ENCODE results near the gene AKAP13. TPM values are rescaled to one million over a fixed set of nuclear protein-coding genes. Genes with fewer than 3 reads are reported as not detected.

AKAP13 gene
- total and polyA plus RNA-seq, 2 donors (not counting 1 experiment from before 2014, with no cell fraction given): 73.8 to 358 TPM

- CTCF ChIA-PET: no interaction called here
- intact Hi-C loops (cut with micrococcal nuclease): no loop called here
- H3K4me1 Mint-ChIP-seq: peaks cover 11% of the 10 kb centered on the region
- no peaks in the 10 kb centered on the region for H3K9me3 ChIP-seq (ENCODE audit: control extremely low read depth in 1 of 3, control insufficient read depth in 2 of 3, insufficient read depth in 1 of 3, low read length in 2 of 3)
- H4K20me1 ChIP-seq (ENCODE audit: control insufficient read depth, insufficient read depth, low read length, poor library complexity, severe bottlenecking): peaks cover 21% of the 10 kb centered on the region
- H2AFZ ChIP-seq (ENCODE audit: insufficient read depth, low read depth, low read length, poor library complexity, severe bottlenecking): no peak overlapping the region
- no peak overlapping the region for H3K4me3 Mint-ChIP-seq
- no peak overlapping the region for H3K27ac ChIP-seq (ENCODE audit: low read length in 2 of 2)
- no peaks in the 10 kb centered on the region for H3K27me3 Mint-ChIP-seq
- H3K4me1 ChIP-seq (ENCODE audit: control insufficient read depth in 2 of 2, insufficient read depth in 2 of 2, low read length in 2 of 2): no peaks in the 10 kb centered on the region
- ATAC-seq (ENCODE audit: low read depth) (no peak), DNase-seq (no peak)
- no peaks in the 10 kb centered on the region for H3K27me3 ChIP-seq (replicated peaks in 1 of 4; ENCODE audit: control extremely low read depth in 1 of 4, control insufficient read depth in 3 of 4, insufficient read depth in 4 of 4, low read length in 3 of 4)
- peaks cover 28% of the 10 kb centered on the region for H3K79me2 ChIP-seq (ENCODE audit: control insufficient read depth, insufficient read depth, low read length)
- TF ChIP-seq EZH2 (IDR thresholded peaks at IDR 0.05; ENCODE audit: borderline replicate concordance, insufficient read depth, low read depth, low read length, poor library complexity, severe bottlenecking) (no peak), CTCF (IDR thresholded peaks at IDR 0.05) (no peak)
- H3K4me2 ChIP-seq (replicated peaks; ENCODE audit: low read depth, low read length, poor library complexity, severe bottlenecking): no peak overlapping the region
- H3K27ac Mint-ChIP-seq: no peak overlapping the region
- no peak overlapping the region for H3K4me3 ChIP-seq (ENCODE audit: control extremely low read depth in 1 of 5, extremely low read depth in 1 of 5, insufficient read depth in 1 of 5, low read depth in 2 of 5, low read length in 4 of 5)
- 100% methylated on average over 3 of the region's 4 CpGs for WGBS (ENCODE audit: insufficient coverage)
- POLR2A ChIA-PET: no interaction called here
- peaks cover 1 to 29% of the 10 kb centered on the region in 2 experiments for H3K36me3 ChIP-seq (replicated peaks in 1 of 2; ENCODE audit: control extremely low read depth in 1 of 2, control insufficient read depth in 1 of 2, extremely low read depth in 1 of 2, insufficient read depth in 2 of 2, low read length in 1 of 2)
- H3K9ac ChIP-seq (ENCODE audit: low read length): no peak overlapping the region
- H3K9me3 Mint-ChIP-seq (ENCODE audit: insufficient read depth): no peaks in the 10 kb centered on the region
Observed at GRCh38 chr15:85598219-85598618, 217.8 kb downstream of the AKAP13 start.

- no peaks in the 10 kb centered on the region for H3K27me3 Mint-ChIP-seq
- H3K4me3 ChIP-seq (ENCODE audit: control extremely low read depth in 1 of 5, extremely low read depth in 1 of 5, insufficient read depth in 1 of 5, low read depth in 2 of 5, low read length in 4 of 5): no peak overlapping the region
- no peak overlapping the region for H2AFZ ChIP-seq (ENCODE audit: insufficient read depth, low read depth, low read length, poor library complexity, severe bottlenecking)
- H3K9ac ChIP-seq (ENCODE audit: low read length): no peak overlapping the region
- no peak overlapping the region for H3K27ac Mint-ChIP-seq
- H3K27me3 ChIP-seq (replicated peaks in 1 of 4; ENCODE audit: control extremely low read depth in 1 of 4, control insufficient read depth in 3 of 4, insufficient read depth in 4 of 4, low read length in 3 of 4): no peaks in the 10 kb centered on the region
- TF ChIP-seq EZH2 (IDR thresholded peaks at IDR 0.05; ENCODE audit: borderline replicate concordance, insufficient read depth, low read depth, low read length, poor library complexity, severe bottlenecking) (no peak), CTCF (IDR thresholded peaks at IDR 0.05) (no peak)
- ChIA-PET POLR2A (no interaction called here), CTCF (no interaction called here)
- no peak overlapping the region for H3K27ac ChIP-seq (ENCODE audit: low read length in 2 of 2)
- peaks cover 11% of the 10 kb centered on the region for H3K4me1 Mint-ChIP-seq
- DNase-seq (no peak), ATAC-seq (ENCODE audit: low read depth) (no peak)
- 100% methylated on average over 2 of the region's 5 CpGs for WGBS (ENCODE audit: insufficient coverage)
- H4K20me1 ChIP-seq (ENCODE audit: control insufficient read depth, insufficient read depth, low read length, poor library complexity, severe bottlenecking): peaks cover 21% of the 10 kb centered on the region
- peaks cover 25% of the 10 kb centered on the region for H3K79me2 ChIP-seq (ENCODE audit: control insufficient read depth, insufficient read depth, low read length)
- no peaks in the 10 kb centered on the region for H3K9me3 Mint-ChIP-seq (ENCODE audit: insufficient read depth)
- no peak overlapping the region for H3K4me3 Mint-ChIP-seq
- no peak overlapping the region for H3K4me2 ChIP-seq (replicated peaks; ENCODE audit: low read depth, low read length, poor library complexity, severe bottlenecking)
- no peaks in the 10 kb centered on the region for H3K9me3 ChIP-seq (ENCODE audit: control extremely low read depth in 1 of 3, control insufficient read depth in 2 of 3, insufficient read depth in 1 of 3, low read length in 2 of 3)
- H3K4me1 ChIP-seq (ENCODE audit: control insufficient read depth in 2 of 2, insufficient read depth in 2 of 2, low read length in 2 of 2): no peaks in the 10 kb centered on the region
- intact Hi-C loops (cut with micrococcal nuclease): no loop called here
- H3K36me3 ChIP-seq (replicated peaks in 1 of 2; ENCODE audit: control extremely low read depth in 1 of 2, control insufficient read depth in 1 of 2, extremely low read depth in 1 of 2, insufficient read depth in 2 of 2, low read length in 1 of 2): peaks cover 1 to 31% of the 10 kb centered on the region in 2 experiments
Observed at GRCh38 chr15:85598718-85599398, 218.5 kb downstream of the AKAP13 start.

Data from B cell (primary cell).